H1 (cell line): ENCODE results near the gene DCP1B. TPM values are rescaled to one million over a fixed set of nuclear protein-coding genes. Genes with fewer than 3 reads are reported as not detected.

Experiments
- CTCF ChIA-PET: fragments of 300-600 bp; sonication (Branson Sonifier 250); formaldehyde crosslinking; loops from one replicate; lab custom pipeline; 2021; ENCODE audit not compliant: partially characterized antibody; lab: Charles Lee
- POLR2A ChIA-PET: fragments of 300-600 bp; sonication (Branson Sonifier 250); formaldehyde crosslinking; loops from one replicate; lab custom pipeline; 2021; ENCODE audit warnings: inconsistent platforms; ENCODE audit not compliant: partially characterized antibody; lab: Charles Lee
- DNase-seq, 2 experiments: peaks; one replicate each; pipeline versions ENCODE4 v3.0.0 to v3.0.0-alpha.2; 2010 to 2022; ENCODE audit warnings: low spot score in 2 of 2, low read depth in 1 of 2, mixed read lengths in 1 of 2
- FAIRE-seq: peaks from 2 replicates; lab custom pipeline; 2011; peaks lifted over from hg19 to GRCh38; lab: Jason Lieb, UNC
- H2AFZ ChIP-seq: 2 replicates; pipeline ENCODE4 v1.8.1; 2012; ENCODE audit warnings: low read length, inconsistent platforms
- H2AK5ac ChIP-seq: 2 replicates; pipeline ENCODE4 v1.6.1; 2013; ENCODE audit warnings: low read depth, low read length
- H2BK120ac ChIP-seq: replicated peaks from 2 replicates; pipeline ENCODE3; 2013; ENCODE audit warnings: low read depth, low read length, inconsistent platforms
- H2BK12ac ChIP-seq: 2 replicates; pipeline ENCODE4 v1.6.1; 2013; ENCODE audit warnings: low read depth, low read length
- H2BK15ac ChIP-seq: 2 replicates; pipeline ENCODE4 v1.6.1; 2013; ENCODE audit warnings: low read length
- H2BK20ac ChIP-seq: 2 replicates; pipeline ENCODE4 v1.6.1; 2013; ENCODE audit warnings: low read length
- H2BK5ac ChIP-seq: 2 replicates; pipeline ENCODE4 v1.6.1; 2013; ENCODE audit warnings: low read depth, low read length
- H3K14ac ChIP-seq: 2 replicates; pipeline ENCODE4 v1.6.1; 2013; ENCODE audit warnings: inconsistent platforms; ENCODE audit not compliant: insufficient read length
- H3K18ac ChIP-seq: 2 replicates; pipeline ENCODE4 v1.6.1; 2013; ENCODE audit warnings: low read length; ENCODE audit errors: extremely low read depth
- H3K23ac ChIP-seq: 2 replicates; pipeline ENCODE4 v1.6.1; 2013; ENCODE audit warnings: inconsistent platforms; ENCODE audit not compliant: insufficient read length
- H3K23me2 ChIP-seq: 2 replicates; pipeline ENCODE4 v1.6.1; 2013; ENCODE audit warnings: low read depth, low read length
- H3K27ac ChIP-seq: 2 replicates; pipeline ENCODE4 v1.6.1; 2011; ENCODE audit warnings: low read depth, low read length, inconsistent platforms
- H3K27me3 ChIP-seq, 4 experiments: replicated peaks in 1 of 4; 1 replicate in 1 of 4; 2 replicates in 3 of 4; pipeline versions ENCODE4 v1.6.1 to v1.8.1; 2011 to 2013; ENCODE audit warnings: low read length in 3 of 4, mild to moderate bottlenecking in 3 of 4, inconsistent platforms in 2 of 4, mixed read lengths in 2 of 4, moderate library complexity in 1 of 4; ENCODE audit not compliant: control insufficient read depth in 3 of 4, insufficient read depth in 3 of 4; ENCODE audit errors: extremely low read depth in 1 of 4
- H3K36me3 ChIP-seq, 4 experiments: 2 replicates each; pipeline versions ENCODE4 v1.6.1 to v1.8.1; 2011 to 2013; ENCODE audit warnings: mild to moderate bottlenecking in 4 of 4, low read length in 3 of 4, moderate library complexity in 2 of 4, control low read depth in 1 of 4, inconsistent platforms in 1 of 4; ENCODE audit not compliant: insufficient read depth in 4 of 4, control insufficient read depth in 2 of 4
- H3K4ac ChIP-seq: replicated peaks from 2 replicates; pipeline ENCODE3; 2013; ENCODE audit warnings: low read length, low read depth, mixed read lengths, inconsistent platforms; ENCODE audit not compliant: insufficient read length
- H3K4me1 ChIP-seq, 4 experiments: replicated peaks in 1 of 4; 1 replicate in 1 of 4; 2 replicates in 3 of 4; pipeline versions ENCODE4 v1.6.1 to v1.8.1; 2011 to 2013; ENCODE audit warnings: low read length in 3 of 4, inconsistent platforms in 2 of 4, mixed read lengths in 1 of 4; ENCODE audit not compliant: insufficient read depth in 4 of 4, control insufficient read depth in 3 of 4
- H3K4me2 ChIP-seq, 2 experiments: 2 replicates each; pipeline versions ENCODE4 v1.6.1 to v1.8.1; 2011 to 2013; ENCODE audit warnings: low read depth in 2 of 2, low read length in 2 of 2, control low read depth in 1 of 2, inconsistent platforms in 1 of 2, mild to moderate bottlenecking in 1 of 2; ENCODE audit not compliant: insufficient read depth in 1 of 2
- H3K4me3 ChIP-seq, 4 experiments: fragments of 200-600, 300-600 bp in 1 of 4; sonication (generic), shearing (Covaris generic), sonication (Bioruptor Twin) in 1 of 4; 2 replicates each; pipeline versions ENCODE4 v1.5.1 to v1.8.1; 2011 to 2016; ENCODE audit warnings: low read length in 4 of 4, low read depth in 3 of 4, control low read depth in 2 of 4, inconsistent platforms in 2 of 4, mild to moderate bottlenecking in 2 of 4, mixed read lengths in 1 of 4, moderate library complexity in 1 of 4; ENCODE audit not compliant: insufficient read depth in 2 of 4; ENCODE audit errors: extremely low read depth in 1 of 4
- H3K56ac ChIP-seq: replicated peaks from 2 replicates; pipeline ENCODE3; 2013; ENCODE audit warnings: low read depth, mild to moderate bottlenecking, mixed read lengths, low read length, inconsistent platforms; ENCODE audit not compliant: insufficient read length
- H3K79me1 ChIP-seq: 2 replicates; pipeline ENCODE4 v1.6.1; 2013; ENCODE audit warnings: low read depth, low read length, control low read depth
- H3K79me2 ChIP-seq, 2 experiments: 2 replicates each; pipeline versions ENCODE4 v1.6.1 to v1.8.1; 2012 to 2013; ENCODE audit warnings: low read length in 2 of 2, mild to moderate bottlenecking in 2 of 2, inconsistent platforms in 1 of 2; ENCODE audit not compliant: insufficient read depth in 2 of 2, control insufficient read depth in 1 of 2
- H3K9ac ChIP-seq, 4 experiments: replicated peaks in 1 of 4; 1 replicate in 1 of 4; 2 replicates in 3 of 4; pipeline versions ENCODE4 v1.6.1 to v1.8.1; 2011 to 2013; ENCODE audit warnings: low read depth in 3 of 4, low read length in 3 of 4, control low read depth in 2 of 4, mild to moderate bottlenecking in 2 of 4, moderate library complexity in 2 of 4, inconsistent platforms in 1 of 4; ENCODE audit errors: extremely low read depth in 1 of 4
- H3K9me3 ChIP-seq, 2 experiments: 2 replicates each; pipeline versions ENCODE4 v1.6.1 to v1.8.1; 2012 to 2013; ENCODE audit warnings: mild to moderate bottlenecking in 2 of 2, moderate library complexity in 2 of 2, control low read depth in 1 of 2, inconsistent platforms in 1 of 2, low read depth in 1 of 2, low read length in 1 of 2, mixed read lengths in 1 of 2; ENCODE audit not compliant: insufficient read depth in 2 of 2
- H4K20me1 ChIP-seq, 2 experiments: replicated peaks in 1 of 2; 2 replicates each; pipeline versions ENCODE3 to v1.8.1; 2011 to 2013; ENCODE audit warnings: inconsistent platforms in 2 of 2, low read length in 2 of 2, mild to moderate bottlenecking in 1 of 2; ENCODE audit not compliant: insufficient read depth in 2 of 2, control insufficient read depth in 1 of 2
- H4K5ac ChIP-seq: 2 replicates; pipeline ENCODE4 v1.6.1; 2013; ENCODE audit warnings: low read length, low read depth, mixed read lengths, inconsistent platforms; ENCODE audit not compliant: insufficient read length
- H4K8ac ChIP-seq: 2 replicates; pipeline ENCODE4 v1.8.0; 2013; ENCODE audit warnings: mild to moderate bottlenecking, moderate library complexity, low read length, inconsistent platforms; ENCODE audit not compliant: insufficient read depth; ENCODE audit errors: extremely low read depth
- H4K91ac ChIP-seq: replicated peaks from 2 replicates; pipeline ENCODE3; 2013; ENCODE audit warnings: low read length, mixed read lengths, inconsistent platforms; ENCODE audit not compliant: insufficient read length
- CBX5 ChIP-seq: fragments of 300-800, 300-1000 bp; sonication (generic); IDR thresholded peaks from 2 replicates; pipeline ENCODE4 v1.7.1; 2016; ENCODE audit warnings: antibody characterized with exemption, low read length, low read depth
- CHD1 ChIP-seq: IDR thresholded peaks from 2 replicates; pipeline ENCODE4 v1.6.1; 2012; ENCODE audit warnings: low read depth, low read length, improper control_type of control experiment
- CHD2 ChIP-seq: IDR thresholded peaks from 2 replicates; pipeline ENCODE4 v1.6.1; 2012; ENCODE audit warnings: low read length, improper control_type of control experiment
- JUN ChIP-seq: IDR thresholded peaks from 2 replicates; pipeline ENCODE4 v1.6.1; 2011; ENCODE audit warnings: low read depth, mild to moderate bottlenecking, improper control_type of control experiment, low read length
- JUND ChIP-seq: IDR thresholded peaks from 2 replicates; pipeline ENCODE4 v1.6.1; 2011; ENCODE audit warnings: mild to moderate bottlenecking, improper control_type of control experiment, low read length
- KDM1A ChIP-seq: fragments of 200-600, 300-600 bp; sonication (generic); IDR thresholded peaks from 2 replicates; pipeline ENCODE4 v1.7.1; 2016; ENCODE audit warnings: mild to moderate bottlenecking, low read length, borderline replicate concordance
- KDM5A ChIP-seq: fragments of 200-600 bp; IDR thresholded peaks from 2 replicates; pipeline ENCODE4 v1.7.1; 2012; ENCODE audit warnings: mild to moderate bottlenecking, low read length, inconsistent platforms, mixed read lengths
- POLR2AphosphoS5 ChIP-seq: IDR thresholded peaks from 2 replicates; pipeline ENCODE4 v1.6.1; 2011; ENCODE audit warnings: low read depth, low read length
- RNF2 ChIP-seq: fragments of 200-900, 300-1000 bp; sonication (generic); IDR thresholded peaks from 2 replicates; pipeline ENCODE4 v1.7.1; 2016; ENCODE audit warnings: borderline replicate concordance, low read depth, mild to moderate bottlenecking, antibody characterized with exemption, low read length; ENCODE audit not compliant: poor library complexity, severe bottlenecking; ENCODE audit errors: missing control alignments
- RXRA ChIP-seq: IDR thresholded peaks from 2 replicates; pipeline ENCODE4 v1.6.1; 2011; ENCODE audit warnings: low read depth, mild to moderate bottlenecking, low read length, moderate library complexity; ENCODE audit not compliant: insufficient read depth
- SIRT6 ChIP-seq: IDR thresholded peaks from one replicate; pipeline ENCODE4 v1.7.1; 2012; ENCODE audit warnings: low read length, inconsistent platforms
- TCF12 ChIP-seq: IDR thresholded peaks from 2 replicates; pipeline ENCODE4 v1.6.1; 2011; ENCODE audit warnings: low read depth, mild to moderate bottlenecking, low read length
- ZNF274 ChIP-seq: IDR thresholded peaks from 2 replicates; pipeline ENCODE4 v1.7.0; 2012; ENCODE audit warnings: low read length, borderline replicate concordance; ENCODE audit errors: extremely low read depth
- WGBS, 2 experiments: shearing (Covaris generic) in 1 of 2; methylation state at CpG; one replicate each; pipeline versions ENCODE4 v1.1.6 to v1.1.7; 2013 to 2015; ENCODE audit warnings: low lambda C conversion rate in 2 of 2, mixed read lengths in 2 of 2, inconsistent platforms in 1 of 2, low coverage in 1 of 2, missing lambda C conversion rate in 1 of 2; ENCODE audit not compliant: insufficient replicate concordance in 2 of 2, insufficient coverage in 1 of 2, insufficient read length in 1 of 2; ENCODE audit errors: extremely low coverage in 1 of 2, missing lambda C conversion rate in 1 of 2; 5-methylcytosine and 5-hydroxymethylcytosine counted together
- polyA plus RNA-seq, 7 experiments: library from polyadenylated mRNA; depleted of rRNA in 3 of 7; stranded (reverse) in 5 of 7; unstranded in 2 of 7; fragments of >200 nt in 5 of 7; fragments of 200-250 nt in 2 of 7; gene quantifications; 1 replicate in 5 of 7; 2 replicates in 1 of 7; 4 replicates in 1 of 7; pipeline versions ENCODE4 v1.2.1 to v1.2.3, GENCODE V29; 2011 to 2013; ENCODE audit warnings: missing spikeins in 2 of 7, mixed read lengths in 2 of 7
- total RNA-seq: library from RNA; stranded (reverse); fragmentation: NEBNext Ultra II Directional; extraction: Animal tissue kit (Norgen Biotek cat#: 25700); gene quantifications from 2 replicates; pipeline ENCODE4 v1.2.1, GENCODE V29; 2021
- TF ChIP-seq, protein P1 (sequence below): IDR thresholded peaks from 2 replicates; pipeline ENCODE4 v1.6.1; 2011; ENCODE audit warnings: low read depth, mild to moderate bottlenecking, low read length; ENCODE audit not compliant: insufficient read depth

The DCP1B gene
- total and polyA plus RNA-seq, 2 of the 8 experiments (the other 6 are each of a cell fraction or from before 2014, with no cell fraction given) = 14.8 to 29.0 TPM

DNA sequence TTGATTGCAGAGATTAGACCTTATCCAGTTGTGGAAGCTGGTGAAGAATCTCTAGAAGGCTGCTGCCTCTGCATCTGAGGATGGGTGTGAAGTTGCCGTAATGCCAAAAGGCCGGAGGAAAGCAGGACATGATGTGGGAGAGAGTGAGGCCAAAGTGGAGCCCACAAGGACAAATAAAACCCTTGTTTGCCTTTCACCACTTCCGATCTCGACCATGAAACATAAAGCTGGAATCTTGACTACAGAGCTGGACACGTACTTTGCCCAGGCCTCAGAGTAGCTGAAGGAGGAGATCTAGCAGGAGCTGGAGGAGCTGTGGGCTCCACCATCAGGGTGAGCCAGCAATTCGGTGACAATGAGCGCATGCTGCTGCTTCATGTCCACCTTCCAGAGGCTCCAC, 43.5 kb upstream of the DCP1B start:
- ChIA-PET CTCF (interaction anchor here (0.9 to 5.0 kb wide), 11 partner anchors 10 to 244 kb away, joined by 3 to 25 read pairs (median 5); no protein-coding TSS in a partner anchor), POLR2A (no interaction called here)
- Histone ChIP-seq H3K56ac (no peak overlapping the region), H4K8ac (no peak overlapping the region), H3K79me2 (no peaks in the 10 kb centered on the region), H3K23ac (no peak overlapping the region), H3K36me3 (no peaks in the 10 kb centered on the region), H2AK5ac (no peak overlapping the region; the same call in 1 of the 2 replicates), H2BK20ac (no peak overlapping the region), H3K27ac (no peak overlapping the region), H3K27me3 (peaks cover 4 to 16% (median 14%) of the 10 kb centered on the region in 4 experiments), H3K18ac (no peak overlapping the region), H3K9ac (no peak overlapping the region), H2BK15ac (no peak overlapping the region), H3K4me3 (no peak overlapping the region), H3K79me1 (no peaks in the 10 kb centered on the region; the same call in 1 of the 2 replicates), H2BK5ac (no peak overlapping the region), H2BK12ac (no peak overlapping the region), H3K4me2 (no peak overlapping the region), H2BK120ac (no peak overlapping the region), H4K5ac (no peak overlapping the region), H2AFZ (no peak overlapping the region), H3K14ac (no peak overlapping the region), H3K9me3 (no peaks in the 10 kb centered on the region), H4K20me1 (peaks cover 0 to 2% of the 10 kb centered on the region in 2 experiments), H3K23me2 (no peaks in the 10 kb centered on the region), H3K4ac (no peak overlapping the region), H3K4me1 (peaks cover 1 to 6% (median 3%) of the 10 kb centered on the region in 4 experiments; a peak in 6 of 7 replicates), H4K91ac (no peak overlapping the region)
- WGBS, 2 experiments = 93% methylated on average over 7 of the region's 7 CpGs; no CpG with 5 or more reads in 1 of the 2 experiments
- DNase-seq (no peak), FAIRE-seq (no peak)
- TF ChIP-seq RNF2 (no peak), KDM5A (no peak), RXRA (no peak), TCF12 (no peak), ZNF274 (no peak), SIRT6 (no peak), CHD1 (no peak), CHD2 (no peak), JUN (no peak), KDM1A (no peak), POLR2AphosphoS5 (no peak), CBX5 (no peak), JUND (no peak)
- TF ChIP-seq, protein P1, sequence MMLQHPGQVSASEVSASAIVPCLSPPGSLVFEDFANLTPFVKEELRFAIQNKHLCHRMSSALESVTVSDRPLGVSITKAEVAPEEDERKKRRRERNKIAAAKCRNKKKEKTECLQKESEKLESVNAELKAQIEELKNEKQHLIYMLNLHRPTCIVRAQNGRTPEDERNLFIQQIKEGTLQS = no peak
